ENCODE results near the gene SPIRE2.

The SPIRE2 gene

DNA sequence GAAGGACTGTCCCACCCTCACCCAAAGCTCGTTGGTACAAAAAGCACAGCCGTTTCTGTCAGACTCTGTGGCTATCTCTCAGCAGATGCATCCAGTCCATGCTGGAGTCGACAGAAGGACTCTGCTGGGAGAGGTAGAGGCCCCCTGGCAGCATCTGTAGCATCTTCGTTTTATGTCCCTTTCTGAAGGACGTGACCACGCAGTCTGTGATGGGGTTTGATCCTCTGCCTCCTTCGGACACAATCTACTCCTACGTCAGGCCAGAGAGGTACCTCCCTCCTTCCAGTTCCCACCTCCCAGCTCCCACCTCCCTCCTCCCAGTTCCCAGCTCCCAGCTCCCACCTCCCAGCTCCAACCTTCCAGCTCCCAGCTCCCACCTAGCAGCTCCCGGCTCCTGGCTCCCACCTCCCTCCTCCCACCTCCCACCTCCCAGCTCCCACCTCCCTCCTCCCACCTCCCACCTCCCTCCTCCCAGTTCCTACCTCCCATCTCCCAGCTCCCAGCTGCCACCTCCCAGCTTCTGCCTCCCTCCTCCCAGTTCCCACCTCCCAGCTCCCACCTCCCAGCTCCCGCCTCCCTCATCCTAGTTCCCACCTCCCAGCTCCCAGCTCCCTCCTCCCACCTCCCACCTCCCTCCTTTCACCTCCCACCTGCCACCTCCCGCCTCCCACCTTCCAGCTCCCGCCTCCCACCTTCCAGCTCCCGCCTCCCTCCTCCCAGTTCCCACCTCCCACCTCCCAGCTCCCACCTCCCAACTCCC, 79.0 kb downstream of the SPIRE2 start:
- TF ChIP-seq, protein P1, sequence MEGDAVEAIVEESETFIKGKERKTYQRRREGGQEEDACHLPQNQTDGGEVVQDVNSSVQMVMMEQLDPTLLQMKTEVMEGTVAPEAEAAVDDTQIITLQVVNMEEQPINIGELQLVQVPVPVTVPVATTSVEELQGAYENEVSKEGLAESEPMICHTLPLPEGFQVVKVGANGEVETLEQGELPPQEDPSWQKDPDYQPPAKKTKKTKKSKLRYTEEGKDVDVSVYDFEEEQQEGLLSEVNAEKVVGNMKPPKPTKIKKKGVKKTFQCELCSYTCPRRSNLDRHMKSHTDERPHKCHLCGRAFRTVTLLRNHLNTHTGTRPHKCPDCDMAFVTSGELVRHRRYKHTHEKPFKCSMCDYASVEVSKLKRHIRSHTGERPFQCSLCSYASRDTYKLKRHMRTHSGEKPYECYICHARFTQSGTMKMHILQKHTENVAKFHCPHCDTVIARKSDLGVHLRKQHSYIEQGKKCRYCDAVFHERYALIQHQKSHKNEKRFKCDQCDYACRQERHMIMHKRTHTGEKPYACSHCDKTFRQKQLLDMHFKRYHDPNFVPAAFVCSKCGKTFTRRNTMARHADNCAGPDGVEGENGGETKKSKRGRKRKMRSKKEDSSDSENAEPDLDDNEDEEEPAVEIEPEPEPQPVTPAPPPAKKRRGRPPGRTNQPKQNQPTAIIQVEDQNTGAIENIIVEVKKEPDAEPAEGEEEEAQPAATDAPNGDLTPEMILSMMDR (IDR thresholded peaks at IDR 0.05; ENCODE audit: low read depth, low read length, missing control alignments): no peak
- Histone ChIP-seq H3K27ac (no peak overlapping the region), H3K4me3 (ENCODE audit: low read depth, low read length) (no peak overlapping the region), H3K27me3 (replicated peaks) (no peaks in the 10 kb centered on the region), H3K36me3 (replicated peaks) (peaks cover 77% of the 10 kb centered on the region)
- DNase-seq: no peak
- in situ Hi-C loops (cut with HindIII; ENCODE audit: low pct_ligation_motif_present, low sequenced_read_pairs): no loop called here

DNA sequence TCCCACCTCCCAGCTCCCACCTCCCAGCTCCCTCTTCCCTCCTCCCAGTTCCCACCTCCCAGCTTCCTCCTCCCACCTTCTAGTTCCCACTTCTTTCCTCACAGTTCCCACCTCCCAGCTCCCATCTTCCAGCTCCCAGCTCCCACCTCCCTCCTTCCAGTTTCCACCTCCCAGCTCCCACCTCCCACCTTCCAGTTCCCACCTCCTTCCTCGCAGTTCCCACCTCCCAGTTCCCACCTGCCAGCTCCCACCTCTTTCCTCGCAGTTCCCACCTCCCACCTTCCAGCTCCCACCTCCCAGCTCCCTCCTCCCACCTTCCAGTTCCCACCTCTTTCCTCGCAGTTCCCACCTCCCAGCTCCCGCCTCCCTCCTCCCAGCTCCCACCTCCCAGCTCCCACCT, 80.0 kb downstream of the SPIRE2 start:
- H3K27me3 ChIP-seq (replicated peaks): no peaks in the 10 kb centered on the region
- no peak for DNase-seq
- no peak overlapping the region for H3K4me3 ChIP-seq (ENCODE audit: low read depth, low read length)
- TF ChIP-seq, protein P1 (IDR thresholded peaks at IDR 0.05; ENCODE audit: low read depth, low read length, missing control alignments): no peak
- in situ Hi-C loops (cut with HindIII; ENCODE audit: low pct_ligation_motif_present, low sequenced_read_pairs): no loop called here
- no peak overlapping the region for H3K27ac ChIP-seq
- peaks cover 78% of the 10 kb centered on the region for H3K36me3 ChIP-seq (replicated peaks)

DNA sequence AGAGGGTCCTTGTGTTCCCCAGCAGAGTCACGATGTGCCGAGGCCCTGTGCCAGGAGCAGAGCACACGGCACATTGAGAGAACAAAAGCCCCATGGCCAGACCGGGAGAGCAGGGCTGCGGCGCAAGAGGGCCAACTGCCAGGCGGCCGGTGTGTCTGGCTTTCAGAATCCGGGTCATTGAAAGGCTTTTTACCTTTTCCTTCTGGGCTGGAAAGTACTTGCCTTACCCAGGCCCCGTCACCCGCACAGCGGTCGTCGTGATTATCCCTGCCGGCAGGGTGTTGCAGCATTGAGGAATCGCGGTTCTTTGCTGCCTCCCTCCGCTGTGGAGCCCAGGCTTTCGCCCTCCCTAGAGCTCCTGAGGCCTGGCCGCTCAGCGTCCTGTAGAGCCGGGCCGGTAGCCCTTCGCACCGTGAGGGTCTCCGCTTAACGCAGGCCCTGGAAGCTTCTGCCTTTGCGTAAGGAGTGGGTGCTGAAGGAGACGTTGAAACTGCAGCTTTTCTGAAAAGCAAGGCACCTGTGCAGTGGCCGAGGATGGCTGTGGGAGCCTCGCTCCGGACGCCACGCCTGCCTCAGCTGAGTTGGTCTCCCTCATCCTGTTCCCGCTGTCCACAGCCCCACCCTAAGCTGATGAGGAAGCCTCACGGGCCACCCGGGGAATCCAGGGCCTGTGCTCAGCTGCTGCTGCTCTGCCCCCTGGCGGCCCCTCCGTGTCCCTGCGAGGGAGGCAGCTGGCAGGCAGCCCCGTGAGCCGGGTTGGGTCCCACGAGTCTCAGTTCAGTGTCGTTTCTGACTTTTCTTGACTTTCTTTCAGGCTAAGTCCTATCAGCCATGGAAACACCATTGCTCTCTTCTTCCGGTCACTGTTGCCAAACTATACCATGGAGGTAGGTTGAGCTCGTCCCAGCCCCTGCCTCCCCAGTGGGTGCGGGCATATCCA, 81.8 kb downstream of the SPIRE2 start:
- DNase-seq: peak; percentile 64
- TF ChIP-seq, protein P1 (IDR thresholded peaks at IDR 0.05; ENCODE audit: low read depth, low read length, missing control alignments): peak; percentile 97
- no peak overlapping the region for H3K27ac ChIP-seq
- no peak overlapping the region for H3K4me3 ChIP-seq (ENCODE audit: low read depth, low read length)
- in situ Hi-C loops (cut with HindIII; ENCODE audit: low pct_ligation_motif_present, low sequenced_read_pairs): no loop called here
- peaks cover 61% of the 10 kb centered on the region for H3K36me3 ChIP-seq (replicated peaks)
- H3K27me3 ChIP-seq (replicated peaks): no peaks in the 10 kb centered on the region

DNA sequence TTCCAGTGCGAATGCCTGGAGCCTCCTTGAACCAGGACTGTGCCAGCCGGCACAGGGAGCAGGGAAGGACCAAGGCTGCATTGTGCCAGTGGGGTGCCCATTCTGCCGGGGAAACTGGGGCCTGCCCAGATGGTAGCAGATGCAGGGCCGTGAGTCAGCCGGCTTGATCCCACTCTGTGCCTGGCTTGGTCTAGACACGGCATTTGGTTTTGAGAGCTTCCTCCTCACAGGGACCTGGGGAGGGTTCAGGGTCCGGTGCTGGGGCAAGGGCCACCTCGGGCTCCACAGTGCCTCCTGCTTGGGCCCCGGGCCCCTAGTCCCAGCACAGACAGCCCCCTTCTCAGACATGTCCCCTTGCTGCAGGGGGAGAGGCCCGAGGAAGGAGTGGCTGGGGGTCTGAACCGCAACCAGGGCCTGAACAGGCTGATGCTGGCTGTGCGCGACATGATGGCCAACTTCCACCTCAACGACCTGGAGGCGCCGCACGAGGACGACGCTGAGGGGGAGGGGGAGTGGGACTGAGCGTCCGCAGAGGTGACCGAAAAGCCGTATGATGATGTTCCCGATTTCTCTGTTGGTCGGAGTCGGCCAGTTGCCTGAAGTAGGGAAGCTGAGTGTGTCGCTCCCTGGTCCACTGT, 82.6 kb downstream of the SPIRE2 start:
- Histone ChIP-seq H3K27me3 (replicated peaks) (no peaks in the 10 kb centered on the region), H3K27ac (no peak overlapping the region), H3K36me3 (replicated peaks) (peaks cover 53% of the 10 kb centered on the region), H3K4me3 (ENCODE audit: low read depth, low read length) (no peak overlapping the region)
- no peak for DNase-seq
- TF ChIP-seq, protein P1 (IDR thresholded peaks at IDR 0.05; ENCODE audit: low read depth, low read length, missing control alignments): no peak
- in situ Hi-C loops (cut with HindIII; ENCODE audit: low pct_ligation_motif_present, low sequenced_read_pairs): no loop called here

DNA sequence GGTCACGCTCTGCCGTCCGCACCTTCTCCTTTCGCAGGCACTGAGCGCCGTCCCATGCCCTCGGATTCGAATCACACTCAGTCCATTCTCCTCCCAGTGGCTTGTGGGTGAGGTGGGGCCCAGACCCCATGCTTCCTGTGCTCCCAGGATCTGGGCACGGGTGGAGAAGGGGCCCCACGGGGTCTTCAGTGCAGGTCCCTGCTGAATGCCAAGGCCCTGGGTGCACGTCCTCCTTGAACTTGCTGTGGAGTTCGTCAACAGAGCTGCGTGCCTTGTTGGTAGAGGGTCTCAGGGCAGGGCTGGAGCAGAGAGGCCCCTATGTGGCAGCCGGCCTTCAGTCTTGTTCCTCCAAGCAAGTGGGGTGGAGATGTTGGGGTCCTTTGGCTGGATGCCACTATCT, 83.1 kb downstream of the SPIRE2 start:
- Histone ChIP-seq H3K27me3 (replicated peaks) (no peaks in the 10 kb centered on the region), H3K27ac (no peak overlapping the region), H3K36me3 (replicated peaks) (peaks cover 48% of the 10 kb centered on the region), H3K4me3 (ENCODE audit: low read depth, low read length) (no peak overlapping the region)
- TF ChIP-seq, protein P1 (IDR thresholded peaks at IDR 0.05; ENCODE audit: low read depth, low read length, missing control alignments): no peak
- DNase-seq: no peak
- in situ Hi-C loops (cut with HindIII; ENCODE audit: low pct_ligation_motif_present, low sequenced_read_pairs): no loop called here
